OCI-LY3 (cell line): ENCODE data around the gene NAV2.

Experiments used
- EZH2phosphoT487 ChIP-seq: fragments of 200-600 bp; shearing (Covaris generic); IDR thresholded peaks from 2 replicates; pipeline ENCODE4 v1.6.1; 2018; ENCODE audit warnings: antibody characterized with exemption, mixed run types, low read depth
- TF ChIP-seq, protein P1 (sequence below): fragments of 200-600, 300-600 bp; sonication (generic); IDR thresholded peaks from 2 replicates; pipeline ENCODE4 v1.5.1; 2014; ENCODE audit warnings: antibody characterized with exemption, low read length, low read depth

DNA sequence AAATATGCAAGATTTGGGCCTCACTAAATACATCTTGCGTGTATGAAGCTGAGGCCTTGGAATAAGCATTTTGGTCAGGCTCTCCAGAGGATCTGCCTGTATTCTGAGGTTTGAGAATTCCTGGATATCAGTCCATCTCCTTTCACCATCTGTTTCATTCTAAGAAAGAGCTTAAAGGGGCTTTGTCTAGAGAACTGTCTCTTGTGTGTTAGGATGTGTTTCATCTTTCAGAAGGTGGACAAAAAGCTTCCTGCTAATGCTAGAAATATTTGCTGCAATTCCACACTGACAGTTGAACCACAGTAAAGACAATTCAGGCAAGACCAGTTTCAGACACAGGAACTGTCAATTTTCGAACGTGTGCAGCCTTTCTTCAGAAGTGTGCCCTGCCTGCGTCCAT is 262.2 kb downstream of the NAV2 start:
- TF ChIP-seq, protein P1, sequence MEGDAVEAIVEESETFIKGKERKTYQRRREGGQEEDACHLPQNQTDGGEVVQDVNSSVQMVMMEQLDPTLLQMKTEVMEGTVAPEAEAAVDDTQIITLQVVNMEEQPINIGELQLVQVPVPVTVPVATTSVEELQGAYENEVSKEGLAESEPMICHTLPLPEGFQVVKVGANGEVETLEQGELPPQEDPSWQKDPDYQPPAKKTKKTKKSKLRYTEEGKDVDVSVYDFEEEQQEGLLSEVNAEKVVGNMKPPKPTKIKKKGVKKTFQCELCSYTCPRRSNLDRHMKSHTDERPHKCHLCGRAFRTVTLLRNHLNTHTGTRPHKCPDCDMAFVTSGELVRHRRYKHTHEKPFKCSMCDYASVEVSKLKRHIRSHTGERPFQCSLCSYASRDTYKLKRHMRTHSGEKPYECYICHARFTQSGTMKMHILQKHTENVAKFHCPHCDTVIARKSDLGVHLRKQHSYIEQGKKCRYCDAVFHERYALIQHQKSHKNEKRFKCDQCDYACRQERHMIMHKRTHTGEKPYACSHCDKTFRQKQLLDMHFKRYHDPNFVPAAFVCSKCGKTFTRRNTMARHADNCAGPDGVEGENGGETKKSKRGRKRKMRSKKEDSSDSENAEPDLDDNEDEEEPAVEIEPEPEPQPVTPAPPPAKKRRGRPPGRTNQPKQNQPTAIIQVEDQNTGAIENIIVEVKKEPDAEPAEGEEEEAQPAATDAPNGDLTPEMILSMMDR, result no peak
- TF ChIP-seq EZH2phosphoT487, result no peak
